Bronchial epithelial cell (primary cell): ENCODE results near the gene TMC5. TPM values are rescaled to one million over a fixed set of nuclear protein-coding genes. Genes with fewer than 3 reads are reported as not detected.

Source experiments
- DNase-seq: peaks from one replicate; pipeline ENCODE4 v3.0.0-alpha.2; 2010; ENCODE audit warnings: low read depth
- FAIRE-seq: peaks from 2 replicates; lab custom pipeline; 2011; peaks lifted over from hg19 to GRCh38; lab: Jason Lieb, UNC
- H3K27me3 ChIP-seq: 2 replicates; pipeline ENCODE4 v1.5.1; 2011; ENCODE audit warnings: low read length; ENCODE audit not compliant: control insufficient read depth, insufficient read depth
- H3K36me3 ChIP-seq: 2 replicates; pipeline ENCODE4 v1.5.1; 2011; ENCODE audit warnings: low read length; ENCODE audit not compliant: control insufficient read depth, insufficient read depth
- H3K4me3 ChIP-seq: 2 replicates; pipeline ENCODE4 v1.5.1; 2011; ENCODE audit warnings: mild to moderate bottlenecking, low read depth, low read length, control low read depth
- total RNA-seq: library from RNA; depleted of rRNA; stranded (reverse); fragments of >200 nt; gene quantifications from 2 replicates; pipeline ENCODE4 v1.2.1, GENCODE V29; 2014
- TF ChIP-seq, protein P1 (sequence below): IDR thresholded peaks from 2 replicates; pipeline ENCODE4 v1.5.1; 2011; ENCODE audit warnings: mild to moderate bottlenecking, moderate library complexity, low read length, control low read depth, inconsistent platforms; ENCODE audit not compliant: insufficient read depth, severe bottlenecking

Gene TMC5
- total RNA-seq, 1 donor from 2014 or later, result 0.26 TPM

DNA sequence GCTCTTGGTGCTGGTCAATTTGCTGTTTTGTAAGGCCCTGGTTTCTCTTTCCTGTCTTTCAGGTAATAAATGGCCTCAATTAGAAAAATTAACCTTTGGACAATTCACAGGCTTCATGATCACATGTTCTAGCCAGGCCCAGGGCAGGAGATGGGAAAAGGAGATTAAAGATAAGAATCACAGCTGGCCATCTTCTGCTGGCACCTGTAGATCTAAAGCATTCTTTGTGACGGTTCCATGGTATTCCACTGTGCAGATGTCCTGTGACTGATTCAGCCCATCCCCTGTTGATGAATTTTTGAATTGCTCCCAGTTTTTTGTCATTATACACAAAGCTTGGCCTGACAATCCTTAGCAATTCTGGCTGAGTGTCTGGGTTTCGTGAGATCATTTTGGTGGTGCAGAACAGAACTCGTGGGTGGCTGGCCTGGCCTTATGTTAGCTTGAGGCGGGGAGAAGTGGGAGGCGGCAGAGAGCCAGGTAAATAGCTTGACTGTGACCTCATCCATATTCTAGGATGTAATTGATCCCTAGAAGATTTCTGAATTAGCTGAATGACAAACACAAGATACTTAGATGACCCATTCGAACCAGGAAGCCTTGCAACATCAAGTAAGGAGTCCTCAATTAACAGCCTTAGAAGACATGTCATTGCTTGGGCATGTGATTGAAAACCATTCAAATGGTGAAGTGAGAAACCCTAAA, 14.1 kb downstream of the TMC5 start:
- TF ChIP-seq, protein P1, sequence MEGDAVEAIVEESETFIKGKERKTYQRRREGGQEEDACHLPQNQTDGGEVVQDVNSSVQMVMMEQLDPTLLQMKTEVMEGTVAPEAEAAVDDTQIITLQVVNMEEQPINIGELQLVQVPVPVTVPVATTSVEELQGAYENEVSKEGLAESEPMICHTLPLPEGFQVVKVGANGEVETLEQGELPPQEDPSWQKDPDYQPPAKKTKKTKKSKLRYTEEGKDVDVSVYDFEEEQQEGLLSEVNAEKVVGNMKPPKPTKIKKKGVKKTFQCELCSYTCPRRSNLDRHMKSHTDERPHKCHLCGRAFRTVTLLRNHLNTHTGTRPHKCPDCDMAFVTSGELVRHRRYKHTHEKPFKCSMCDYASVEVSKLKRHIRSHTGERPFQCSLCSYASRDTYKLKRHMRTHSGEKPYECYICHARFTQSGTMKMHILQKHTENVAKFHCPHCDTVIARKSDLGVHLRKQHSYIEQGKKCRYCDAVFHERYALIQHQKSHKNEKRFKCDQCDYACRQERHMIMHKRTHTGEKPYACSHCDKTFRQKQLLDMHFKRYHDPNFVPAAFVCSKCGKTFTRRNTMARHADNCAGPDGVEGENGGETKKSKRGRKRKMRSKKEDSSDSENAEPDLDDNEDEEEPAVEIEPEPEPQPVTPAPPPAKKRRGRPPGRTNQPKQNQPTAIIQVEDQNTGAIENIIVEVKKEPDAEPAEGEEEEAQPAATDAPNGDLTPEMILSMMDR, result no peak
- DNase-seq, result peak; percentile 86
- FAIRE-seq, result peak; percentile 7
- Histone ChIP-seq H3K36me3 (no peaks in the 10 kb centered on the region), H3K27me3 (no peaks in the 10 kb centered on the region), H3K4me3 (no peak overlapping the region)

DNA sequence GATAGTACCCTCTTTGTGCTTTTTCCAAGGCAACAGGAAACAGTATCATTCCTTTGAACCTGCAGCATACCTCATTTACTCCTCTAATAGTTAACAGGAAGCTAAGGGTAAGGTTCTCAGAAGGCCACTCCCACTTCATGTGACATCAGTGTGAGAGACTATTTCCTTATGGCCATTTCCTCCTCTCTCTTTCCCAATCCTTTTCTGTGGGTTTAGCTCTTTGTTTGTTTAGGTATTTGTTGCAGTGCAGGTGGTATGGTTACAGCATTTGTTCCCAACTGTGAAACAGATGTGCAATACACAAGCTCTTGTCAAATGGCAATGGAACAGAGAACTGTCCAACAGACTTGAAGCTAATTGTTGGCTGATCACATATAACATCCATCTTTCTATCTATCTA, 14.7 kb downstream of the TMC5 start:
- H3K27me3 ChIP-seq, result no peaks in the 10 kb centered on the region
- FAIRE-seq, result no peak
- no peak overlapping the region for H3K4me3 ChIP-seq
- peak; percentile 91 for DNase-seq
- TF ChIP-seq, protein P1, result no peak
- no peaks in the 10 kb centered on the region for H3K36me3 ChIP-seq

DNA sequence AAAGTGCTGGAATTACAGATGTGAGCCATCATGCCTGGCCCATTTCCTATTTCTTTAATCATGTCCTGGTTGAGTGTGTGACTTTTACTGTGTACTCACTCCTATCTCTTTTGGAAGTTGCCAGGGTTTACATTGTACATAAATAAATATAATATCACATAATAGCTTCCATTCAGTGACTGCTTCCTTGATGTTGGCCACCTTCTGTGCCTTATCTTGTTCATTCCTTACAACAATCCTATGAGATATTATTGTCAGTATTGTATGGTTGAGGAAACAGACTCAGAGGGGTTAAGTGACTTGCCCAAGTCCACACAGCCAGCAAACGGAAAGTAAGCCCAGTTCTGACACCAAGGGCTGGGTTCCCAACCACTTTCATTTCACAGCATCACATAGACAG, 16.9 kb downstream of the TMC5 start:
- FAIRE-seq, result no peak
- Histone ChIP-seq H3K27me3 (no peaks in the 10 kb centered on the region), H3K4me3 (no peak overlapping the region), H3K36me3 (no peaks in the 10 kb centered on the region)
- no peak for DNase-seq
- TF ChIP-seq, protein P1, result no peak

DNA sequence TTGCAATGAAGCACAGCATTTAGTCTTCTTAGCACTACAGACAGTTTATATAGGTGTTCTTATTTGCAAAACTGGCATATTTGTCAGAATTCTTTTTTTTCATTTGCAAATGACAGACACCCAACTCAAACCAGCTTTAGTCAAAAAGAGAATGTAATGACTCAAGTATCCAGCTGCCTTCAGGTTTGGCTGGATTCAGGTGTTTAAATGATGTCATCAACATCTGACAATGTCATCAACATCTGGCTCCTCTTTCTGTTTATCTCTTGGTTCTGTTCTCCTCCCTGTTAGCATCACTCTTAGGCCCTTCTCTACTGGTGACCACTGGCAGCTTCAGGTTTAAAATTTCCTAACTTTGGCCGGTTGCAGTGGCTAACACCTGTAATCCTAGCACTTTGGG, 18.9 kb downstream of the TMC5 start:
- H3K4me3 ChIP-seq, result no peak overlapping the region
- no peak for FAIRE-seq
- H3K27me3 ChIP-seq, result no peaks in the 10 kb centered on the region
- DNase-seq, result no peak
- no peaks in the 10 kb centered on the region for H3K36me3 ChIP-seq
- TF ChIP-seq, protein P1, result no peak

DNA sequence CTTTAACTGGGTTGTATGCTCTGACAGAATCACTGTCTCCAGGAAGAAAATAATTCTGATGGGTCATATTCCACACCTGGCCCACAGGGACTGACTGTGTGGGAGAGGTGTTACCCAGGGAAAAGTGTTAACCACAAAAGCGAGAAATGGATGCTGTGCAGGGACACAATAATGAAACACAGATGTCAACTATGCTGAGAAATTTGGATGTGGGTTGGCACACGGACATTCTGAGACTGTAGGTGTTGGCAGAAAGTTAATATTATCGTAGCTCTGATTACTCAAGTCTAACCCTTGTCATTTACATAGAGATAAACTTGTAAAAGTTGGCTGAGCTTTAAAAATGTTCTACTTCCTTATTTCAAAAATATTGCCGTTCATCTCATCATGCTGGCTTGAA, 19.6 kb downstream of the TMC5 start:
- FAIRE-seq (no peak), DNase-seq (no peak)
- H3K27me3 ChIP-seq, result no peaks in the 10 kb centered on the region
- TF ChIP-seq, protein P1, result no peak
- no peak overlapping the region for H3K4me3 ChIP-seq
- no peaks in the 10 kb centered on the region for H3K36me3 ChIP-seq

DNA sequence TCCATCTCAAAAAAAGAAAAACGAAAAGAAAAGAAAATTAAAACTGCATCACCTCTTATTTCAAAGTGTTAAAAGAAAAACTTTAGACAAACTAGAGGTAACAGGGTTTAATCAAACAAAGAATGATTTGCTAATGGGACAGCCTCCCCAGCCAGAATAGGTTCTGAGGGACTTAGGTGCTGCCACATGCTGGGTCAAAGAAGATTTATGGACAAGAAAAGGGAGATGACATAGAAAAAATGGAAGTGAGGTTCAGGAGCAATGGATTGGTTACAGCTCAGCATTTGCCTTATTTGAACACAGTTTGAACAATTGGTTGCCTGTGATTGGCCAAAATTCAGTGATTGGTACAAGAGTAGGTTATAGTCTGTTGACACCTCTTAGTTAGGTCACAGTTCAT, 21.1 kb downstream of the TMC5 start:
- Histone ChIP-seq H3K36me3 (no peaks in the 10 kb centered on the region), H3K4me3 (no peak overlapping the region), H3K27me3 (no peaks in the 10 kb centered on the region)
- DNase-seq (no peak), FAIRE-seq (no peak)
- TF ChIP-seq, protein P1, result no peak
